ENCODE results near the gene RAP2C. TPM values are rescaled to one million over a fixed set of nuclear protein-coding genes. Genes with fewer than 3 reads are reported as not detected.

The RAP2C gene
- total RNA-seq, result 10 to 100 TPM; 16.6 to 25.7 (median 23.3) TPM
- 10 to 100 TPM in 2 of 3 donors, 1 to 10 TPM in 1; 9.6 to 22.2 (median 15.0) TPM for polyA plus RNA-seq
- long read RNA-seq, donor 1, partial matches to known transcripts, result 1 of 8 reads
- long read RNA-seq, donor 1, other reads (novel, unspliced or antisense), result 5 of 8 reads
- long read RNA-seq, donor 2, partial matches to known transcripts, result 8 of 21 reads
- long read RNA-seq, donor 2, other reads (novel, unspliced or antisense), result 9 of 21 reads

DNA sequence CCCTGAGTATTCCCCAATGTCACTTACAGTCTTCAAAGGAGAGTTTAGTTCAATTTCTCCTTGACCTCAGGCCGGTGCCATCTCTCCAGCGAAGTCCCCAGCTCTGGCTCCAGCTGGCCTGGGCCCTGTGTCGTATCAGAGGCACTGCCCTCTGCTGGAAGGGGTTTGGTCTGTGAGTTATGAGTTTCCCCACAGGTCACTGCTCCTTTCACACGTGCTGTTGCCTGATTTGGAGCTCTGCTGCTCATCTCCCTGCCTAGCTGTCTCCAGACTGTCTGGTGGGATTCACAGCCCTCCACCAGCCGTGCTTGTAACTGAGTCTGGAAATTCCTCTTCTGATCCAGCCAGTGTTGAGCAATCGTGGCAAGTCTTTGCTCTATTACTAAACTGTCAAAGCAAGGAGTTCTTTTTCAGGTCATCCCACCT is at the start of gene RAP2C:
TSS of gene RAP2C (minus strand) at position 105 of the 426 bp plus-strand sequence. CDS start 2,179 bp downstream, outside the sequence.
- no peaks in the 10 kb centered on the region for H3K9me3 ChIP-seq
- H3K27me3 ChIP-seq (ENCODE audit: insufficient read depth in 3 of 3, low read length in 2 of 3), result peaks cover 0 to 8% (median 0%) of the 10 kb centered on the region in 3 donors
- WGBS, 3 donors, result 2 to 12% (median 3%) methylated on average over 5 to 6 of the region's 6 CpGs
- peak within 1 kb of the TSS; percentile 82 for H3K4me3 ChIP-seq
- H3K27ac ChIP-seq, result peak within 1 kb of the TSS; percentile 93
- H3K4me1 ChIP-seq, result peaks cover 9% of the 10 kb centered on the region
- peak; percentile 77 to 83 for DNase-seq
- peaks cover 0 to 2% of the 10 kb centered on the region in 2 donors for H3K36me3 ChIP-seq (ENCODE audit: insufficient read depth in 1 of 2, low read depth in 1 of 2)
- intact Hi-C loops (cut with DNase I), result loop anchor here in 1 of 2 donors (2.0 kb wide), 1 partner anchor 127 kb away; no protein-coding TSS in a partner anchor
- TF ChIP-seq, protein P1, sequence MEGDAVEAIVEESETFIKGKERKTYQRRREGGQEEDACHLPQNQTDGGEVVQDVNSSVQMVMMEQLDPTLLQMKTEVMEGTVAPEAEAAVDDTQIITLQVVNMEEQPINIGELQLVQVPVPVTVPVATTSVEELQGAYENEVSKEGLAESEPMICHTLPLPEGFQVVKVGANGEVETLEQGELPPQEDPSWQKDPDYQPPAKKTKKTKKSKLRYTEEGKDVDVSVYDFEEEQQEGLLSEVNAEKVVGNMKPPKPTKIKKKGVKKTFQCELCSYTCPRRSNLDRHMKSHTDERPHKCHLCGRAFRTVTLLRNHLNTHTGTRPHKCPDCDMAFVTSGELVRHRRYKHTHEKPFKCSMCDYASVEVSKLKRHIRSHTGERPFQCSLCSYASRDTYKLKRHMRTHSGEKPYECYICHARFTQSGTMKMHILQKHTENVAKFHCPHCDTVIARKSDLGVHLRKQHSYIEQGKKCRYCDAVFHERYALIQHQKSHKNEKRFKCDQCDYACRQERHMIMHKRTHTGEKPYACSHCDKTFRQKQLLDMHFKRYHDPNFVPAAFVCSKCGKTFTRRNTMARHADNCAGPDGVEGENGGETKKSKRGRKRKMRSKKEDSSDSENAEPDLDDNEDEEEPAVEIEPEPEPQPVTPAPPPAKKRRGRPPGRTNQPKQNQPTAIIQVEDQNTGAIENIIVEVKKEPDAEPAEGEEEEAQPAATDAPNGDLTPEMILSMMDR (IDR thresholded peaks at IDR 0.05), result peak; percentile 55
- ATAC-seq, result peak; percentile 81 to 90 (median 88)

DNA sequence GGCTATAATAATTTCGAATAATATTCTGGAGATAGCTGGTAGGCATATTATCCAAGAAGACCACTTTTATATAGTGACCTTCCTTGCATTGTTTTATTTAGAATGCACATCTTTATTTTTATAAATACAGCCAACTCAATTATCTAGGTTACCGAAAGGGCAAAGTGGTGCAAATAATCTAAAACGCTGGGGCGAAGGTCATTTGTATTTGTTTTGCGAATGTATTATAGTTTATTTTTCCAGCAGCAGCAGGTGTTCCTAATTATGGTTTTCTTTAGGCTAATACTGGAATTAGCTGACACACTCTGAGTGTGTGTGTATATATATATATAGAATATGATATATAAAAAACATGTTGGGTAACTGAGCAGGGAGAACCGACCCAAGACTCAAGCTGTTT is 48.1 kb upstream of the RAP2C start:
- DNase-seq (no peak), ATAC-seq (no peak)
- Histone ChIP-seq H3K4me1 (no peaks in the 10 kb centered on the region), H3K27me3 (ENCODE audit: insufficient read depth in 3 of 3, low read length in 2 of 3) (no peaks in the 10 kb centered on the region), H3K27ac (no peak overlapping the region), H3K36me3 (ENCODE audit: insufficient read depth in 1 of 2, low read depth in 1 of 2) (no peaks in the 10 kb centered on the region), H3K9me3 (no peaks in the 10 kb centered on the region), H3K4me3 (no peak overlapping the region)
- TF ChIP-seq, protein P1 (IDR thresholded peaks at IDR 0.05), result no peak
- intact Hi-C loops (cut with DNase I), result no loop called here
- 85 to 90% (median 88%) methylated on average over 6 of the region's 6 CpGs for WGBS, 3 donors

DNA sequence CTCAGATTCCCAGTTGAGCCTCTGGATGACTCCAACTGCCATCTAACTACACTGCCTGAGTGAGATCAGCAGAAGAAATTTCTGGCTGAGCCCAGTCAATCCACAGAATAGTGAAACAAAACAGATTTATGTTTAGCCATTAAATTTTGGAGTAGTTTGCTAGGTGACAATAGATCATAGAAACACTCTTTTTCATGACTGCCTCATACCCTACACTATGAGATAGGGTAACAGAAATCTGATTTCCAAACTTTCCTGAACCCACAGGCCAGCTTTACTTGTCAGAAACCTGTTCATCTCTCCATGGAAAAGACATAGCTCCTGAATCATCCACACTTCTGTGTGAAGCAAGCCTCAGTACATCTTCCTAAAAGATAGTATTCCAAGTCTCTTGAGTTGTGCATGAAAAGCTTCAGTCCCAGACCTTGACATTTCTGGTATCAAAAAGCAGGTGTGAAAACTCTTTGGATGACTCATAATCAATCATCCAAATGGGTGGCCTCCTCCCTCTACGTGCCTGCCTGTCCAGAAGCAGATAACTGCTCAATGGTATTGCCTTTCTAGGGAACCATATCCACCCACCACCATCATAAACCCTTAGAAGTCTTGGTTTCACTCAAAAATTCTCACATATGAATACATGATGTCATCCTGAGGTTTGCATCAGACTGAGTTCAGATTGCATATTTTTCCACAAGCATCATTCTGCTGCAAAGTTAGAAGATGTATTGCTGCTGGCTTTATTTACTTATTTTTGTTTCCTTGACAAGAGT is 47.5 kb upstream of the RAP2C start:
- no peaks in the 10 kb centered on the region for H3K36me3 ChIP-seq (ENCODE audit: insufficient read depth in 1 of 2, low read depth in 1 of 2)
- DNase-seq (no peak), ATAC-seq (no peak)
- H3K4me3 ChIP-seq, result no peak overlapping the region
- H3K4me1 ChIP-seq, result no peaks in the 10 kb centered on the region
- H3K9me3 ChIP-seq, result no peaks in the 10 kb centered on the region
- intact Hi-C loops (cut with DNase I), result no loop called here
- 50 to 56% (median 53%) methylated on average over 1 of the region's 1 CpG for WGBS, 3 donors
- no peaks in the 10 kb centered on the region for H3K27me3 ChIP-seq (ENCODE audit: insufficient read depth in 3 of 3, low read length in 2 of 3)
- TF ChIP-seq, protein P1 (IDR thresholded peaks at IDR 0.05), result no peak
- H3K27ac ChIP-seq, result no peak overlapping the region

DNA sequence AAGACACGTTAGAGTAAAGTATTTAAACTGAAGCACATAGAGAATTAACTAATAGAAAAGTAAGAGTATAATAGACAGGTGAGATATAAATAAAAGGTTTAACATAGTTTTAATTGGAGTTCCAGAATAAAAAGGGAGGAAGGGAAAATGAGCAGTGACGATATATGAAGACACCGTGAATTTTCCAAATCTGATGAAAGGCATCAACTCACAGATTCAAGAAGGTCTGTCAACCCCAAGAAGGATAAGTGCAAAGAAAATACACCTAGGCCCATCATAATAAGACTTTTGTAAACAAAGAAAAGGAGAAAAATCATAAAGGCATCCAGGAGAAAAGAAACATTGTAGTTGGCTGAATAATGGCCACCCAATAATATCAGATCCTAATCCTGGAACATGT is 43.9 kb upstream of the RAP2C start:
- Histone ChIP-seq H3K27ac (no peak overlapping the region), H3K4me1 (no peaks in the 10 kb centered on the region), H3K9me3 (no peaks in the 10 kb centered on the region), H3K36me3 (ENCODE audit: insufficient read depth in 1 of 2, low read depth in 1 of 2) (no peaks in the 10 kb centered on the region), H3K27me3 (ENCODE audit: insufficient read depth in 3 of 3, low read length in 2 of 3) (no peaks in the 10 kb centered on the region), H3K4me3 (no peak overlapping the region)
- intact Hi-C loops (cut with DNase I), result no loop called here
- 64 to 97% (median 76%) methylated on average over 3 of the region's 3 CpGs for WGBS, 3 donors
- DNase-seq (no peak), ATAC-seq (no peak)
- TF ChIP-seq, protein P1 (IDR thresholded peaks at IDR 0.05), result no peak
